K562 (cell line): ENCODE results near the gene MARVELD1. TPM values are rescaled to one million over a fixed set of nuclear protein-coding genes. Genes with fewer than 3 reads are reported as not detected.
A peak's percentile ranks its signal among the peaks of the same experiment; 100 is the strongest.

Experiments used
- BRF1 ChIP-seq: IDR thresholded peaks from 3 replicates; pipeline ENCODE4 v1.6.1; 2011; ENCODE audit warnings: borderline replicate concordance, mild to moderate bottlenecking; ENCODE audit not compliant: insufficient read length; ENCODE audit errors: extremely low read depth
- CBX3 ChIP-seq, 2 experiments: IDR thresholded peaks; 1 replicate in 1 of 2; 2 replicates in 1 of 2; pipeline ENCODE4 v1.6.1; 2012; ENCODE audit warnings: inconsistent platforms in 2 of 2, low read length in 2 of 2, borderline replicate concordance in 1 of 2, control low read depth in 1 of 2
- DACH1 ChIP-seq: fragments of 450-650 bp; IDR thresholded peaks from 2 replicates; pipeline ENCODE4 v1.6.1; 2018; ENCODE audit not compliant: partially characterized antibody
- DDX20 ChIP-seq: fragments of 450-650 bp; IDR thresholded peaks from 2 replicates; pipeline ENCODE4 v1.6.1; 2016; ENCODE audit warnings: missing genetic modification characterization, low read depth, mild to moderate bottlenecking, missing compliant biosample characterization, moderate library complexity
- DIDO1 ChIP-seq: fragments of 450-650 bp; IDR thresholded peaks from 2 replicates; pipeline ENCODE4 v1.6.1; 2016; ENCODE audit warnings: low read depth, missing biosample characterization, missing genetic modification characterization
- ETV1 ChIP-seq: fragments of 450-650 bp; conservative IDR thresholded peaks from 2 replicates; pipeline ENCODE4 v1.6.1; 2016; ENCODE audit warnings: missing genetic modification characterization, control low read depth, low read depth, missing compliant biosample characterization
- FOS ChIP-seq: IDR thresholded peaks from 3 replicates; pipeline ENCODE4 v1.6.1; 2011; ENCODE audit not compliant: insufficient read length; ENCODE audit errors: extremely low read depth
- FOXK1 ChIP-seq: sonication (generic); formaldehyde crosslinking; IDR thresholded peaks from 2 replicates; pipeline ENCODE4 v1.8.0; 2022; ENCODE audit warnings: missing genetic modification reagents, mild to moderate bottlenecking, borderline replicate concordance
- HDAC2 ChIP-seq: fragments of 450-650 bp; IDR thresholded peaks from 2 replicates; pipeline ENCODE4 v1.6.1; 2016; ENCODE audit warnings: mild to moderate bottlenecking
- HMG20A ChIP-seq: fragments of 450-650 bp; formaldehyde crosslinking; conservative IDR thresholded peaks from 2 replicates; pipeline ENCODE4 v1.4.0; 2020; ENCODE audit warnings: mild to moderate bottlenecking, mixed read lengths
- HNRNPH1 ChIP-seq: fragments of 200-400 bp; formaldehyde crosslinking; optimal IDR thresholded peaks from 2 replicates; pipeline ENCODE3; 2017; ENCODE audit warnings: low read depth, mild to moderate bottlenecking, low read length, moderate library complexity
- MTA2 ChIP-seq: fragments of 450-650 bp; IDR thresholded peaks from 2 replicates; pipeline ENCODE4 v1.6.1; 2016; ENCODE audit warnings: low read depth
- PHF8 ChIP-seq: fragments of 200-600 bp; sonication (generic); IDR thresholded peaks from 2 replicates; pipeline ENCODE4 v1.6.1; 2012; ENCODE audit warnings: mixed run types, mild to moderate bottlenecking, inconsistent platforms, low read length, moderate library complexity, borderline replicate concordance
- POLR2B ChIP-seq: fragments of 450-650 bp; IDR thresholded peaks from 2 replicates; pipeline ENCODE4 v1.6.1; 2018; ENCODE audit warnings: low read depth; ENCODE audit not compliant: partially characterized antibody
- SMARCB1 ChIP-seq: IDR thresholded peaks from 2 replicates; pipeline ENCODE4 v1.6.1; 2011; ENCODE audit warnings: improper control_type of control experiment, low read depth; ENCODE audit not compliant: insufficient read length
- TCFL5 ChIP-seq: fragments of 250-450 bp; sonication (Bioruptor Pico); conservative IDR thresholded peaks from 2 replicates; pipeline ENCODE4 v1.6.1; 2021; ENCODE audit warnings: mild to moderate bottlenecking, moderate library complexity, matching md5 sums
- TGIF2 ChIP-seq: sonication (generic); formaldehyde crosslinking; IDR thresholded peaks from 2 replicates; pipeline ENCODE4 v1.8.1; 2022; ENCODE audit warnings: mild to moderate bottlenecking, missing genetic modification reagents, moderate library complexity
- TSC22D4 ChIP-seq: fragments of 450-650 bp; IDR thresholded peaks from 2 replicates; pipeline ENCODE4 v1.6.1; 2016; ENCODE audit warnings: missing genetic modification characterization, missing biosample characterization, control low read depth
- ZC3H8 ChIP-seq: fragments of 450-650 bp; IDR thresholded peaks from 2 replicates; pipeline ENCODE4 v1.6.1; 2017
- ZNF217 ChIP-seq: sonication (generic); formaldehyde crosslinking; IDR thresholded peaks from 2 replicates; pipeline ENCODE4 v1.8.0; 2022; ENCODE audit warnings: mild to moderate bottlenecking, missing genetic modification reagents
- ZNF232 ChIP-seq: sonication (generic); formaldehyde crosslinking; IDR thresholded peaks from 2 replicates; pipeline ENCODE4 v1.8.0; 2022; ENCODE audit warnings: mild to moderate bottlenecking, missing genetic modification reagents
- ZNF764 ChIP-seq: fragments of 250-450 bp; sonication (Bioruptor Pico); IDR thresholded peaks from 2 replicates; pipeline ENCODE4 v1.4.0; 2020; ENCODE audit warnings: low read depth, mild to moderate bottlenecking, moderate library complexity
- polyA plus RNA-seq, 8 experiments: library from polyadenylated mRNA; depleted of rRNA in 4 of 8; stranded (reverse) in 5 of 8; unstranded in 3 of 8; fragments of >200 nt; fragmentation: Nextera tagmentation in 2 of 8; fragmentation: Illumina TruSeq in 1 of 8; extraction: Ambion mirVana in 2 of 8; extraction: Trizol in 1 of 8; gene quantifications; 2 replicates each; pipeline versions ENCODE4 v1.2.1 to v1.2.3, GENCODE V29; 2011 to 2014; ENCODE audit warnings: inconsistent platforms in 1 of 8, missing spikeins in 1 of 8
- total RNA-seq, 7 experiments: library from RNA; depleted of rRNA in 6 of 7; stranded (reverse); fragments of >200 nt in 6 of 7; fragmentation: Illumina TruSeq in 2 of 7; extraction: Trizol in 2 of 7; gene quantifications; 2 replicates each; pipeline versions ENCODE4 v1.2.1 to v1.2.3, GENCODE V29; 2011 to 2021; ENCODE audit warnings: low replicate concordance in 1 of 7
- TF ChIP-seq, protein P1 (sequence below): fragments of 200-800 bp; sonication (Bioruptor generic); IDR thresholded peaks from 2 replicates; pipeline ENCODE4 v1.6.1; 2016; ENCODE audit warnings: missing genetic modification characterization, missing compliant biosample characterization
- TF ChIP-seq, protein P2 (sequence below), 3 experiments: IDR thresholded peaks in 2 of 3; conservative IDR thresholded peaks in 1 of 3; 2 replicates each; pipeline ENCODE4 v1.5.1; 2011 to 2012; ENCODE audit warnings: low read length in 3 of 3, mild to moderate bottlenecking in 3 of 3, control low read depth in 2 of 3, improper control_type of control experiment in 1 of 3, inconsistent platforms in 1 of 3, low read depth in 1 of 3, mixed read lengths in 1 of 3, moderate library complexity in 1 of 3; ENCODE audit not compliant: insufficient read depth in 2 of 3

Gene MARVELD1
- total and polyA plus RNA-seq, 9 of the 15 experiments (the other 6 are each of a cell fraction or from before 2014, with no cell fraction given) = 2.7 to 12.5 (median 5.3) TPM

DNA sequence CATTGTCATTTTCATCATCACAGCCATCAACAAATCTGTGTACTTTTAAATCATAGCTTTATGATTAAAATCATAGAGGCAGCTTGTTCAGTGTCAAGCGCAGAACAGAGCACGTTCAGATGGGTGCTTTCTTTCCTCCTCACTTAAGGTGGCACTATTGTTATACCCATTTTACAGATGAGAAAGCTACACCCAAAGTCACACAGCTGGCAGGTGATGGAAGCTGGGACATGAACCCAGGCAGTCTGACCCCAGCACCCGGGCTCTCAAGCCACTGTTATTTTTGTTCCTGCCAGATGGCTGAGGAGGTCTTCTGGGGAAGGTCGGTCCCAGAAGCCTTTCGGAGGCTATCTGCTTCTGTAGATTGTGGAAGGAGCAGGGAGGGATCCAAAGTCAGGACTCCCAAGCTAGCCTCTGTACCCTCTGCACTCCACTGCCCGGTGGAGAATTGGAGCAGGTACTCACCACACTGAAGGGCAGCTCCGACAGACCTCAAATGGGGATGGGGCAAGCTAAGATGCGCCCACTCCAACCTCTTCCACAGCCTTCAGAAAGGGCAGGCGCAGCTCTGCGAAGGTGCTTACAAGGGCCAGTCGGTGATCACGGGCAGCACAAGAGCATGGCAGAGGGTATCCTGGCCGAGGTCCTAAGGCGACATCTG lies 27.1 kb upstream of the MARVELD1 start (continued):
- TF ChIP-seq BRF1 (no peak), DDX20 (tag) (no peak), POLR2B (no peak), FOS (no peak), MTA2 (no peak), HMG20A (CRISPR knock-in tag) (no peak), FOXK1 (CRISPR knock-in tag) (no peak), DIDO1 (tag) (no peak), TCFL5 (CRISPR knock-in tag) (no peak), HDAC2 (peak; percentile 44; the same call in 1 of the 2 replicates), ZNF217 (no peak), CBX3 (IDR thresholded peaks at IDR 0.05; ENCODE audit: borderline replicate concordance in 1 of 2, low read length in 2 of 2) (no peak), ZNF764 (CRISPR knock-in tag) (no peak), SMARCB1 (no peak), ETV1 (no peak), ZNF232 (CRISPR knock-in tag) (no peak), DACH1 (no peak), HNRNPH1 (no peak), TSC22D4 (no peak), ZC3H8 (no peak), TGIF2 (CRISPR knock-in tag) (no peak), PHF8 (no peak)
- TF ChIP-seq, protein P1, sequence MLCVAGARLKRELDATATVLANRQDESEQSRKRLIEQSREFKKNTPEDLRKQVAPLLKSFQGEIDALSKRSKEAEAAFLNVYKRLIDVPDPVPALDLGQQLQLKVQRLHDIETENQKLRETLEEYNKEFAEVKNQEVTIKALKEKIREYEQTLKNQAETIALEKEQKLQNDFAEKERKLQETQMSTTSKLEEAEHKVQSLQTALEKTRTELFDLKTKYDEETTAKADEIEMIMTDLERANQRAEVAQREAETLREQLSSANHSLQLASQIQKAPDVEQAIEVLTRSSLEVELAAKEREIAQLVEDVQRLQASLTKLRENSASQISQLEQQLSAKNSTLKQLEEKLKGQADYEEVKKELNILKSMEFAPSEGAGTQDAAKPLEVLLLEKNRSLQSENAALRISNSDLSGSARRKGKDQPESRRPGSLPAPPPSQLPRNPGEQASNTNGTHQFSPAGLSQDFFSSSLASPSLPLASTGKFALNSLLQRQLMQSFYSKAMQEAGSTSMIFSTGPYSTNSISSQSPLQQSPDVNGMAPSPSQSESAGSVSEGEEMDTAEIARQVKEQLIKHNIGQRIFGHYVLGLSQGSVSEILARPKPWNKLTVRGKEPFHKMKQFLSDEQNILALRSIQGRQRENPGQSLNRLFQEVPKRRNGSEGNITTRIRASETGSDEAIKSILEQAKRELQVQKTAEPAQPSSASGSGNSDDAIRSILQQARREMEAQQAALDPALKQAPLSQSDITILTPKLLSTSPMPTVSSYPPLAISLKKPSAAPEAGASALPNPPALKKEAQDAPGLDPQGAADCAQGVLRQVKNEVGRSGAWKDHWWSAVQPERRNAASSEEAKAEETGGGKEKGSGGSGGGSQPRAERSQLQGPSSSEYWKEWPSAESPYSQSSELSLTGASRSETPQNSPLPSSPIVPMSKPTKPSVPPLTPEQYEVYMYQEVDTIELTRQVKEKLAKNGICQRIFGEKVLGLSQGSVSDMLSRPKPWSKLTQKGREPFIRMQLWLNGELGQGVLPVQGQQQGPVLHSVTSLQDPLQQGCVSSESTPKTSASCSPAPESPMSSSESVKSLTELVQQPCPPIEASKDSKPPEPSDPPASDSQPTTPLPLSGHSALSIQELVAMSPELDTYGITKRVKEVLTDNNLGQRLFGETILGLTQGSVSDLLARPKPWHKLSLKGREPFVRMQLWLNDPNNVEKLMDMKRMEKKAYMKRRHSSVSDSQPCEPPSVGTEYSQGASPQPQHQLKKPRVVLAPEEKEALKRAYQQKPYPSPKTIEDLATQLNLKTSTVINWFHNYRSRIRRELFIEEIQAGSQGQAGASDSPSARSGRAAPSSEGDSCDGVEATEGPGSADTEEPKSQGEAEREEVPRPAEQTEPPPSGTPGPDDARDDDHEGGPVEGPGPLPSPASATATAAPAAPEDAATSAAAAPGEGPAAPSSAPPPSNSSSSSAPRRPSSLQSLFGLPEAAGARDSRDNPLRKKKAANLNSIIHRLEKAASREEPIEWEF (CRISPR knock-in tag) = no peak
- TF ChIP-seq, protein P2, sequence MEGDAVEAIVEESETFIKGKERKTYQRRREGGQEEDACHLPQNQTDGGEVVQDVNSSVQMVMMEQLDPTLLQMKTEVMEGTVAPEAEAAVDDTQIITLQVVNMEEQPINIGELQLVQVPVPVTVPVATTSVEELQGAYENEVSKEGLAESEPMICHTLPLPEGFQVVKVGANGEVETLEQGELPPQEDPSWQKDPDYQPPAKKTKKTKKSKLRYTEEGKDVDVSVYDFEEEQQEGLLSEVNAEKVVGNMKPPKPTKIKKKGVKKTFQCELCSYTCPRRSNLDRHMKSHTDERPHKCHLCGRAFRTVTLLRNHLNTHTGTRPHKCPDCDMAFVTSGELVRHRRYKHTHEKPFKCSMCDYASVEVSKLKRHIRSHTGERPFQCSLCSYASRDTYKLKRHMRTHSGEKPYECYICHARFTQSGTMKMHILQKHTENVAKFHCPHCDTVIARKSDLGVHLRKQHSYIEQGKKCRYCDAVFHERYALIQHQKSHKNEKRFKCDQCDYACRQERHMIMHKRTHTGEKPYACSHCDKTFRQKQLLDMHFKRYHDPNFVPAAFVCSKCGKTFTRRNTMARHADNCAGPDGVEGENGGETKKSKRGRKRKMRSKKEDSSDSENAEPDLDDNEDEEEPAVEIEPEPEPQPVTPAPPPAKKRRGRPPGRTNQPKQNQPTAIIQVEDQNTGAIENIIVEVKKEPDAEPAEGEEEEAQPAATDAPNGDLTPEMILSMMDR (IDR thresholded peaks at IDR 0.05 in 2 of 3, conservative IDR thresholded peaks at IDR 0.05 in 1 of 3; ENCODE audit: insufficient read depth in 2 of 3, low read depth in 1 of 3, low read length in 3 of 3) = peak in 1 of 3 experiments; percentile 13; a peak in 2 of 6 replicates
